Measurements from ENCODE around the gene UCKL1. TPM values are rescaled to one million over a fixed set of nuclear protein-coding genes. Genes with fewer than 3 reads are reported as not detected.

Gene UCKL1
- 16.9 TPM for total RNA-seq

DNA sequence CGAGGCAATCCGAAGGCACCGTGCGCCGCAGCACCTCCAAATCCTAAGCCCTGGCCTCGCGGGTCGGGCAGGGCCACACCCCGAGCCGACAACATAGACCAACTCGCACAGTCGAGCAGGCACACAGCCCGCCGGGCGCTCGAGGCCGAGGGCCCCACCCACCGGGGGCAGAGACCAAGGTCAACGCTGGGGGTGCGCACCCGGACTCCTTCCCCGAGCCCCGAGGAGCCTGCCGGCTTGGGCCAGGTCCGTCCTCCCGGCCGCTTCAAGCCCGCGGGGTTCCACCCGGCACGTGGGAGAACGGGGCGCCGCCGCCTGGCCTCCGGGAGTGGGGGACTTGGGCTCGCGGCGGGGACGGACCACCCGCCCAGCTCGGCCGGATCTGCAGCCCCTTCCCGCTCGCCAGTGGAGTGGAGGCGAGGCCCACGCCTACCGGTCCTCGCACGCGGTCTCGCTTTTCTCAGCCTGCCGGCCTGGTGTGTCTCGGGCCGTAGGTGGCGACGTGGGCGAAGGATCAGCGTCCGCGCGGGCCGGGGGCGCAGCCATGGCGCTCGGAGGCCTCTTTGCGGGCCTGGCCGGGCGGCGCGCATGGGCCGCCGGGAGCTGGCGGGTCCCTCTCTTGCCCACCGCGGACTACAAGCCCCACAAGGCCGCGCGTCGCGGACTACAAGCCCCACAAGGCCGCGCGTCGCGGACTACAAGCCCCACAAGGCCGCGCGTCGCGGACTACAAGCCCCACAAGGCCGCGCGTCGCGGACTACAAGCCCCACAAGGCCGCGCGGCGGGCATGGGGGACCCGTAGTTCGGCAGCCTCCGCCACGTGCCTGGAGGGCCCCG lies at the start of gene UCKL1:
UCKL1 (minus strand) TSS at position 590 of the 837 bp plus-strand sequence; CDS start at position 546, 44 bp downstream.
- Histone ChIP-seq H3K9me3 (ENCODE audit: low read depth, low read length) (no peaks in the 10 kb centered on the region), H3K4me3 (ENCODE audit: low read length) (peak within 1 kb of the TSS; percentile 80), H3K4me1 (ENCODE audit: insufficient read depth, low read length) (peaks cover 34% of the 10 kb centered on the region), H3K27me3 (ENCODE audit: insufficient read depth, low read length) (no peaks in the 10 kb centered on the region)

GRCh38 chr20:64005394-64005793 lies 49.2 kb upstream of the UCKL1 start:
- H3K4me1 ChIP-seq (ENCODE audit: insufficient read depth, low read length) = peaks cover 5% of the 10 kb centered on the region
- no peaks in the 10 kb centered on the region for H3K27me3 ChIP-seq (ENCODE audit: insufficient read depth, low read length)
- no peaks in the 10 kb centered on the region for H3K9me3 ChIP-seq (ENCODE audit: low read depth, low read length)
- no peak overlapping the region for H3K4me3 ChIP-seq (ENCODE audit: low read length)

- H3K9me3 ChIP-seq (ENCODE audit: low read depth, low read length) = no peaks in the 10 kb centered on the region
These were observed 47.9 kb upstream of the UCKL1 start for GRCh38 chr20:64003960-64004725.

GRCh38 chr20:64001607-64002011 lies 45.4 kb upstream of the UCKL1 start:
- Histone ChIP-seq H3K4me1 (ENCODE audit: insufficient read depth, low read length) (no peaks in the 10 kb centered on the region), H3K27me3 (ENCODE audit: insufficient read depth, low read length) (no peaks in the 10 kb centered on the region), H3K9me3 (ENCODE audit: low read depth, low read length) (no peaks in the 10 kb centered on the region), H3K4me3 (ENCODE audit: low read length) (no peak overlapping the region)

More at GRCh38 chr20:64003960-64004725, 47.9 kb upstream of the UCKL1 start:
- H3K27me3 ChIP-seq (ENCODE audit: insufficient read depth, low read length) = no peaks in the 10 kb centered on the region
- H3K4me1 ChIP-seq (ENCODE audit: insufficient read depth, low read length) = no peaks in the 10 kb centered on the region
- no peak overlapping the region for H3K4me3 ChIP-seq (ENCODE audit: low read length)

DNA sequence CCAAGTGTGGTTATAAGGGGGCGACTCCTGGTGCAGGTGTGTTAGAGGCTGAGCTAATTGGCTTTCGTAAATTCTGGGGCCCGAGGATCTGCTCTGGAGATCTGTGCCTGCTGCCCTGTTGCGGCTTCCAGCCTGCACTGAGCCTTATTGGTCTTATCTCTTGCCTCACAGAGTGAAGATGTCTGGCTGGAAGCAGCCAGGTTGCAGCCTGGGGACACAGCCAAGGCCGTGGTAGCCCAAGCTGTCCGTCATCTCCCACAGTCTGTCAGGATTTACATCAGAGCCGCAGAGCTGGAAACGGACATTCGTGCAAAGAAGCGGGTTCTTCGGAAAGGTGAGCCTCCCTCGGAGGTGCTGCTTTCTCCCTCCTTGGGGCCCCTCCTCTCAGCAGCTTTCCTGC lies 44.7 kb upstream of the UCKL1 start:
- no peaks in the 10 kb centered on the region for H3K27me3 ChIP-seq (ENCODE audit: insufficient read depth, low read length)
- H3K4me3 ChIP-seq (ENCODE audit: low read length) = no peak overlapping the region
- H3K9me3 ChIP-seq (ENCODE audit: low read depth, low read length) = no peaks in the 10 kb centered on the region
- H3K4me1 ChIP-seq (ENCODE audit: insufficient read depth, low read length) = no peaks in the 10 kb centered on the region

DNA sequence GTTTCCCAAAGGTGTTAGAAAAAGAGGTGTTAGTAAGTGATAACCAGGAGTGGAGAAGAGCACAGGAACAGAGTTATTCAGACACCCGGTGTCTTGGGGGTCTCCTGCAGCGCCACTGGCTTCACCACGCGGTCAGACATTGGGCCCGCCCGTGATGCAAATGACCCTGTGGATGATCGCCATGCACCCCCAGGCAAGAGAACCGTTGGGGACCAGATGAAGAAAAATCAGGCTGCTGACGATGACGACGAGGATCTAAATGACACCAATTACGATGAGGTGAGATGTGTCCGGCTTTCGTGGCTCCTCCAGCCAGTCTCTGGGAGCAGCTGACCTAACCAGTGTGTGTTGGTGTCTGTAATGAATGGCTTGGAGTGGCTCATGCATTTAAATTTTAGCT lies 26.7 kb upstream of the UCKL1 start:
- Histone ChIP-seq H3K27me3 (ENCODE audit: insufficient read depth, low read length) (no peaks in the 10 kb centered on the region), H3K4me3 (ENCODE audit: low read length) (no peak overlapping the region), H3K4me1 (ENCODE audit: insufficient read depth, low read length) (peaks cover 39% of the 10 kb centered on the region), H3K9me3 (ENCODE audit: low read depth, low read length) (no peaks in the 10 kb centered on the region)

DNA sequence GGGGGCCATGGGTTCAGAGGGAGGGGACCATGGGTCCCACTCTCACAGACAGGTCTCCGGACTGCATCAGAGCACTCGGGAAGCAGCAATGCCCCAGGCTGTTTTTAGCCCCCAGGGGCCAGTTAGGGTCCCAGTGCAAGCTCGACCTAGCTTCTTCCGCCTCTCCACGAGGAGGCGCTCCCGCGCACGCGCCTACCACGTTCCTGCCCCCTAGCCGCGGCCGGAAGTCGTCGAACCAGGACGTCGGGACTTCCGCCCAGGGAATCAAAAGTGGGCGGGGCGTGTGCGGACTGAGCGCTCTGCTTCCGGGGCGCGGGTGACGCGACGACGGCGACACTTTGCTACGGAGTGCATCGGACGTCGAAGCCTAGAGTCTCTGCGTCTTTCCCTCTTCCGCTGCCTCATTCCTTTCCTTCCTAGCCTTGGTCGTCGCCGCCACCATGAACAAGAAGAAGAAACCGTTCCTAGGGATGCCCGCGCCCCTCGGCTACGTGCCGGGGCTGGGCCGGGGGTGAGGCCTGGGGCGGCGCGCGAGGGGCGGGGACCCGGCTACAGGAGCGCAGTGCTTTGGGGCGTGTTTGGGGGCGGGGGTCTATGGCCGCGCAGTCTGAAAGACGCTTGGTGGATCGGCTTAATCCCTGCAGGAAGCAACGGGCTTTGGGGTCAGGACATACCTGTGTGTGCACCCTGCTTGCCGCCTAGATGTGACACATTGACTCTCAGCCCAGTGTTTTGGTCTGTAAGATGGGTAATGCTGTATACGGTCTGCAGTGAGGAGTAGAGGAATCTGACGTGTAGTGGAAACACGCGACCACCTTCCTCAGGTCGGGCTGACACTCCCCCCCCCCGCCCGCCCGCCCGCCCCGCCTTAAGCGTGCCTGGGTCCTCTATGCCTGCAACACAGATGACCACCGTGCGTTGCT lies 24.9 kb upstream of the UCKL1 start, which contains the start of gene PRPF6:
PRPF6 (plus strand) TSS at position 327 of the 923 bp plus-strand sequence; CDS start at position 441, 114 bp downstream.
- H3K9me3 ChIP-seq (ENCODE audit: low read depth, low read length) = no peaks in the 10 kb centered on the region
- peak within 1 kb of the TSS; percentile 71 for H3K4me3 ChIP-seq (ENCODE audit: low read length)
- H3K4me1 ChIP-seq (ENCODE audit: insufficient read depth, low read length) = peaks cover 48% of the 10 kb centered on the region
- no peaks in the 10 kb centered on the region for H3K27me3 ChIP-seq (ENCODE audit: insufficient read depth, low read length)

GRCh38 chr20:63980317-63980805 lies 24.1 kb upstream of the UCKL1 start:
- no peaks in the 10 kb centered on the region for H3K9me3 ChIP-seq (ENCODE audit: low read depth, low read length)
- H3K4me1 ChIP-seq (ENCODE audit: insufficient read depth, low read length) = peaks cover 48% of the 10 kb centered on the region
- H3K4me3 ChIP-seq (ENCODE audit: low read length) = no peak overlapping the region

GRCh38 chr20:63979557-63980316 lies 23.5 kb upstream of the UCKL1 start, which contains the start of gene SAMD10:
Gene SAMD10 (minus strand): TSS chr20:63979642. CDS start chr20:63979467, 175 bp downstream.
- Histone ChIP-seq H3K9me3 (ENCODE audit: low read depth, low read length) (no peaks in the 10 kb centered on the region), H3K27me3 (ENCODE audit: insufficient read depth, low read length) (no peaks in the 10 kb centered on the region), H3K4me1 (ENCODE audit: insufficient read depth, low read length) (peaks cover 48% of the 10 kb centered on the region), H3K4me3 (ENCODE audit: low read length) (peak within 1 kb of the TSS; percentile 37)

More at GRCh38 chr20:63980317-63980805, 24.1 kb upstream of the UCKL1 start:
- H3K27me3 ChIP-seq (ENCODE audit: insufficient read depth, low read length) = no peaks in the 10 kb centered on the region

- Histone ChIP-seq H3K27me3 (ENCODE audit: insufficient read depth, low read length) (no peaks in the 10 kb centered on the region), H3K9me3 (ENCODE audit: low read depth, low read length) (no peaks in the 10 kb centered on the region), H3K4me3 (ENCODE audit: low read length) (peak overlapping the region; percentile 37), H3K4me1 (ENCODE audit: insufficient read depth, low read length) (peaks cover 50% of the 10 kb centered on the region)
These were observed 23.0 kb upstream of the UCKL1 start for GRCh38 chr20:63979229-63979556.

GRCh38 chr20:63978319-63979228 lies 22.4 kb upstream of the UCKL1 start:
- no peaks in the 10 kb centered on the region for H3K27me3 ChIP-seq (ENCODE audit: insufficient read depth, low read length)
- peak overlapping the region; percentile 37 for H3K4me3 ChIP-seq (ENCODE audit: low read length)
- H3K4me1 ChIP-seq (ENCODE audit: insufficient read depth, low read length) = peaks cover 56% of the 10 kb centered on the region
- H3K9me3 ChIP-seq (ENCODE audit: low read depth, low read length) = no peaks in the 10 kb centered on the region

- H3K4me3 ChIP-seq (ENCODE audit: low read length) = no peak overlapping the region
- no peaks in the 10 kb centered on the region for H3K9me3 ChIP-seq (ENCODE audit: low read depth, low read length)
- peaks cover 54% of the 10 kb centered on the region for H3K4me1 ChIP-seq (ENCODE audit: insufficient read depth, low read length)
- no peaks in the 10 kb centered on the region for H3K27me3 ChIP-seq (ENCODE audit: insufficient read depth, low read length)
These were observed 21.6 kb upstream of the UCKL1 start for GRCh38 chr20:63977739-63978276.
